HCEC 1CT (cell line): Measurements from ENCODE around the gene CADM4.
"Not testable (repeated sequence)": the region's sequence is repeated elsewhere in the genome, so short reads cannot be mapped to it uniquely, and the experiment has no call there.

Experiments
- DNase-seq: peaks from one replicate; pipeline ENCODE4 v3.0.0-alpha.2; 2017

CADM4 gene

GRCh38 chr19:43660971-43661360 is 21.3 kb upstream of the CADM4 start:
- DNase-seq: no peak

- DNase-seq: no peak
Measured at GRCh38 chr19:43660301-43660970, 20.8 kb upstream of the CADM4 start.

GRCh38 chr19:43658494-43658893 is 18.8 kb upstream of the CADM4 start:
- DNase-seq: no peak

- DNase-seq: no peak
Measured at GRCh38 chr19:43658001-43658400, 18.4 kb upstream of the CADM4 start.

GRCh38 chr19:43656436-43656835 is 16.8 kb upstream of the CADM4 start:
- no peak for DNase-seq

GRCh38 chr19:43652546-43652874 is 12.9 kb upstream of the CADM4 start:
- no peak for DNase-seq

- DNase-seq: peak; percentile 56
Measured at GRCh38 chr19:43651758-43652545, 12.3 kb upstream of the CADM4 start.

GRCh38 chr19:43650276-43650675 is 10.6 kb upstream of the CADM4 start:
- not testable (repeated sequence) for DNase-seq

- no peak for DNase-seq
Measured at GRCh38 chr19:43649514-43649913, 9.9 kb upstream of the CADM4 start.

GRCh38 chr19:43648633-43649032 is 9.0 kb upstream of the CADM4 start:
- DNase-seq: no peak

GRCh38 chr19:43644181-43644580 is 4.5 kb upstream of the CADM4 start:
- no peak for DNase-seq

GRCh38 chr19:43643326-43643725 is 3.7 kb upstream of the CADM4 start:
- DNase-seq: no peak

GRCh38 chr19:43642531-43642930 is 2.9 kb upstream of the CADM4 start:
- no peak for DNase-seq

- no peak for DNase-seq
Measured at GRCh38 chr19:43641333-43641732, 1.7 kb upstream of the CADM4 start.

- no peak for DNase-seq
Measured at GRCh38 chr19:43640424-43640757, 741 bp upstream of the CADM4 start.

GRCh38 chr19:43638995-43639518 is 593 bp downstream of the CADM4 start:
- no peak for DNase-seq

GRCh38 chr19:43638214-43638994 is 1.2 kb downstream of the CADM4 start:
- DNase-seq: no peak

GRCh38 chr19:43636121-43636683 is 3.4 kb downstream of the CADM4 start:
- DNase-seq: no peak

GRCh38 chr19:43635561-43635940 is 4.1 kb downstream of the CADM4 start:
- not testable (repeated sequence) for DNase-seq

GRCh38 chr19:43634872-43635560 is 4.6 kb downstream of the CADM4 start:
- no peak for DNase-seq

GRCh38 chr19:43634506-43634871 is 5.2 kb downstream of the CADM4 start:
- no peak for DNase-seq

GRCh38 chr19:43634068-43634467 is 5.6 kb downstream of the CADM4 start:
- no peak for DNase-seq

- no peak for DNase-seq
Measured at GRCh38 chr19:43633520-43633919, 6.1 kb downstream of the CADM4 start.
